RPMI8226 (cell line): Measurements from ENCODE around the gene ANXA9.

Experiments used
- DNase-seq: peaks from one replicate; pipeline ENCODE4 v3.0.0-alpha.2; 2015

Gene ANXA9

GRCh38 chr1:150981805-150982712 is at the start of gene ANXA9:
Gene ANXA9 (plus strand): TSS chr1:150982292. CDS start chr1:150983106, 814 bp downstream.
- DNase-seq, result no peak

- no peak for DNase-seq
These were observed 37.2 kb upstream of the ANXA9 start for GRCh38 chr1:150944856-150945255.

GRCh38 chr1:150954708-150955107 is 27.4 kb upstream of the ANXA9 start:
- no peak for DNase-seq

GRCh38 chr1:150955280-150955679 is 26.8 kb upstream of the ANXA9 start:
- DNase-seq, result no peak

GRCh38 chr1:150957666-150958065 is 24.4 kb upstream of the ANXA9 start:
- no peak for DNase-seq

- no peak for DNase-seq
These were observed 21.4 kb upstream of the ANXA9 start for GRCh38 chr1:150960646-150961045.

- DNase-seq, result no peak
These were observed 20.3 kb upstream of the ANXA9 start for GRCh38 chr1:150961756-150962155.

GRCh38 chr1:150963321-150964163 is 18.6 kb upstream of the ANXA9 start:
- DNase-seq, result no peak

- DNase-seq, result no peak
These were observed 18.0 kb upstream of the ANXA9 start for GRCh38 chr1:150964164-150964489.

- DNase-seq, result no peak
These were observed 16.5 kb upstream of the ANXA9 start for GRCh38 chr1:150965605-150966004.

- DNase-seq, result no peak
These were observed 16.1 kb upstream of the ANXA9 start for GRCh38 chr1:150966011-150966410.

GRCh38 chr1:150967936-150968335 is 14.2 kb upstream of the ANXA9 start:
- DNase-seq, result no peak

- DNase-seq, result no peak
These were observed 13.6 kb upstream of the ANXA9 start for GRCh38 chr1:150968491-150968890.

GRCh38 chr1:150969626-150970025 is 12.5 kb upstream of the ANXA9 start:
- no peak for DNase-seq

- DNase-seq, result no peak
These were observed 11.1 kb upstream of the ANXA9 start for GRCh38 chr1:150970808-150971582.

- no peak for DNase-seq
These were observed 10.3 kb upstream of the ANXA9 start for GRCh38 chr1:150971583-150972416.

- DNase-seq, result no peak
These were observed 9.6 kb upstream of the ANXA9 start for GRCh38 chr1:150972417-150972940.

- no peak for DNase-seq
These were observed 8.7 kb upstream of the ANXA9 start for GRCh38 chr1:150973258-150973835.

- DNase-seq, result peak; percentile 59
These were observed 8.1 kb upstream of the ANXA9 start for GRCh38 chr1:150973836-150974579.

- peak; percentile 89 for DNase-seq
These were observed 7.3 kb upstream of the ANXA9 start, which contains the start of gene CERS2 for GRCh38 chr1:150974580-150975478. Gene CERS2 (minus strand): TSS chr1:150974835. CDS start chr1:150969090, 5,745 bp downstream.
